ENCODE measurements around the gene STPG1.

The STPG1 gene

GRCh38 chr1:24438423-24438901, 24.9 kb upstream of the STPG1 start:
- TF ChIP-seq GATA2 (IDR thresholded peaks at IDR 0.05; ENCODE audit: low read depth, low read length): no peak
- TF ChIP-seq GATA3 (IDR thresholded peaks at IDR 0.05; ENCODE audit: low read depth, low read length): no peak

- TF ChIP-seq GATA2 (IDR thresholded peaks at IDR 0.05; ENCODE audit: low read depth, low read length) (no peak), GATA3 (IDR thresholded peaks at IDR 0.05; ENCODE audit: low read depth, low read length) (no peak)
Measured at GRCh38 chr1:24437631-24438396, 24.2 kb upstream of the STPG1 start.

DNA sequence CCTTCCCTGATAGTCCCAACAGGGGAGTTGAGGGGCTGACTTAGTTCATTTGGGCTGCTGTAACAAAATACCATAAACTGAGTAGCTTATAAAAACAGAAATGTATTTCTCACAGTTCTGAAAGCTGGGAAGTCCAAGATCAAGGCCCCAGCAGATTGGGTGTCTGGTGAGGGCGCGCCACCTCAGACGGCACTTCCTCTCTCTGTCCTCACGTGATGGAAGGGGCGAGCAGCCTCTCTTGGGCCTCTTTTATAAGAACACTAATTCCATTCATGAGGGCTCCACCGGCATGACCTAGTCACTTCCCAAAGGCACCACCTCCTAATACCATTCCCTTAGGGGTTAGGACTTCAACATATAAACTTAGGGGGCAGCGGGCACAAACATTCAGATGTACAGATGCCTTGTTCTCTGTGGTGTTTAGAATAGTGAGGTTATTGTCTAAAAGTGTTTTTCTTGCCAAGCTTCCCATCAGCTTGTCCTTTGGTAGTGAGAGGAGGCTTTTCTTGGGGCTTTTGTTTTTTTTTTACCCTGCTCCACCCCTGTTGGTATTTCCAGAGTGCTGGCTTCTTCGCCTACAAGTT, 22.3 kb upstream of the STPG1 start:
- TF ChIP-seq GATA2 (IDR thresholded peaks at IDR 0.05; ENCODE audit: low read depth, low read length) (no peak), GATA3 (IDR thresholded peaks at IDR 0.05; ENCODE audit: low read depth, low read length) (no peak)

DNA sequence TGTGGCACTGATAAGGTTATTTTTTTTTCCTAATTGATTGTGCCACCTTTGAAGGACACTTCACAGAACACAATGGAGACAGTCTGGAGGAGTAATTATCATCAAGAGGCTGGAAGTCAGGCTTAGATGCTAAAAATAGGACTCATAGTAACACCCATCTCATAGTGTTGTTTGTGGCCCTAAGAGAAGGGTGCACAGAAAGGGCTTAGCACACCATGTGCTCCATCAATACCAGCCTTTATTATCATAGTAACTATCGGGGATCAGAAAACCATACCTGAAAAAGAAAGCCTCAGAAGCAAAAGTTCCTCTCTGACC, 13.9 kb upstream of the STPG1 start:
- no peak for TF ChIP-seq GATA2 (IDR thresholded peaks at IDR 0.05; ENCODE audit: low read depth, low read length)
- no peak for TF ChIP-seq GATA3 (IDR thresholded peaks at IDR 0.05; ENCODE audit: low read depth, low read length)

- TF ChIP-seq GATA3 (IDR thresholded peaks at IDR 0.05; ENCODE audit: low read depth, low read length) (no peak), GATA2 (IDR thresholded peaks at IDR 0.05; ENCODE audit: low read depth, low read length) (no peak)
Measured at GRCh38 chr1:24426744-24427544, 13.4 kb upstream of the STPG1 start.

DNA sequence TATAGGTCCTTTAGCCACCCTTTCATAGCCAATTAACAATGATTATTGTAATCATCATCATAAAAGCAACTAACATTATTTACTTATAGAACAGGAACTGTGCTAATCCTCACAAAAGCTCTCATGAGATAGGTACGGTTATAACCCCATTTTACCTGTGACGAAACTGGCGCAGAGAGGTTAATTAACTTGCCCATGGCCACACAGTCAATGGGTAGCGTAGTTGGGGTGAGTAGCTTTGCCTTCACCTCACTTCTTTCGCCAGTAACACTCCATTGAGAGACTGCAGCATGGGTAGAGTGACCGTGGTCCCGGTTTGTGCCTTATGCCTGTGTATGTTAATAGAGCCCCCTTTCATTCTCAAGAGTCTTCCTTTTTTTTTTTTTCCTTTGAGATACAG, 12.3 kb upstream of the STPG1 start:
- TF ChIP-seq GATA2 (IDR thresholded peaks at IDR 0.05; ENCODE audit: low read depth, low read length) (no peak), GATA3 (IDR thresholded peaks at IDR 0.05; ENCODE audit: low read depth, low read length) (no peak)

DNA sequence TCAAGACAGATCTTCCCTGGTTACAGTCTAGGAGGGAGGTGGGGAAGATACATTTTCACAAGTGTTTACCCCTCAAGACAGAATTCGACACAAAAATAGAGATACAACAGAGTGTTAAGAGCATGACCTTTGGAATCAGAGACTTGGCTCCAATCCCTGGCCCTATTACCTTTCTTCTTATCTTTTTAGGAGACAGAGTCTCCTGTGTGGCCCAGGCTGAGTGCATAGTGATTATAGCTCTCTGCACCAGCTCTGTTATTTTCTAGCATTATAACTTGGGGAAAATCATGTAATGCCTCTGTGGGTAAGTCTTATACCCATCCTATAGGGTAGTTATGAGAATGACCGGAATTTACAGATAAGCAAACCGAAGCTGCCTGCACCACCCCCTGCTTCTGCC, 11.9 kb upstream of the STPG1 start:
- TF ChIP-seq GATA2 (IDR thresholded peaks at IDR 0.05; ENCODE audit: low read depth, low read length): no peak
- TF ChIP-seq GATA3 (IDR thresholded peaks at IDR 0.05; ENCODE audit: low read depth, low read length): no peak

- TF ChIP-seq GATA2 (IDR thresholded peaks at IDR 0.05; ENCODE audit: low read depth, low read length): no peak
- TF ChIP-seq GATA3 (IDR thresholded peaks at IDR 0.05; ENCODE audit: low read depth, low read length): no peak
Measured at GRCh38 chr1:24424990-24425389, 11.4 kb upstream of the STPG1 start.

GRCh38 chr1:24424207-24424606, 10.6 kb upstream of the STPG1 start:
- TF ChIP-seq GATA2 (IDR thresholded peaks at IDR 0.05; ENCODE audit: low read depth, low read length): no peak

- TF ChIP-seq GATA3 (IDR thresholded peaks at IDR 0.05; ENCODE audit: low read depth, low read length): no peak
- no peak for TF ChIP-seq GATA2 (IDR thresholded peaks at IDR 0.05; ENCODE audit: low read depth, low read length)
Measured at GRCh38 chr1:24421502-24421901, 7.9 kb upstream of the STPG1 start.

DNA sequence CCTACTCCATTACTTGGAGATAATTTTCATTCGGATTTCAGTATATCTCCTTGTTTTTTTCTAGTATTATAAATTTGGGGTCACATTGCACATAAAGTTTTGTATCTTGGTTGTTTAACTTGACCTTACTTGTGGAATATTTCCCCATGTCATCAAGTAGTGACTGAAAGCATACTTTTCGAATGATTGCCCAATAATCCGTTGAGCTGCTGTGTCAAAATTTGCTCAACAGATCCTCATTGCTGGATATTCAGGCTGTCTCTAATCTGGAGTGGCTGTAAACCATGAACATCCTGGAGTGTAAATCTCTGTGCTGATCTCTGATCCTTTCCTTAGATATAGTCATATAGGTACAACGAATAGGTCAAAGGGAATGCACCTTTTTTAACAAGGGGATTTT, 7.0 kb upstream of the STPG1 start:
- TF ChIP-seq GATA2 (IDR thresholded peaks at IDR 0.05; ENCODE audit: low read depth, low read length) (no peak), GATA3 (IDR thresholded peaks at IDR 0.05; ENCODE audit: low read depth, low read length) (no peak)

GRCh38 chr1:24418898-24419628, 5.5 kb upstream of the STPG1 start:
- no peak for TF ChIP-seq GATA2 (IDR thresholded peaks at IDR 0.05; ENCODE audit: low read depth, low read length)
- TF ChIP-seq GATA3 (IDR thresholded peaks at IDR 0.05; ENCODE audit: low read depth, low read length): no peak

DNA sequence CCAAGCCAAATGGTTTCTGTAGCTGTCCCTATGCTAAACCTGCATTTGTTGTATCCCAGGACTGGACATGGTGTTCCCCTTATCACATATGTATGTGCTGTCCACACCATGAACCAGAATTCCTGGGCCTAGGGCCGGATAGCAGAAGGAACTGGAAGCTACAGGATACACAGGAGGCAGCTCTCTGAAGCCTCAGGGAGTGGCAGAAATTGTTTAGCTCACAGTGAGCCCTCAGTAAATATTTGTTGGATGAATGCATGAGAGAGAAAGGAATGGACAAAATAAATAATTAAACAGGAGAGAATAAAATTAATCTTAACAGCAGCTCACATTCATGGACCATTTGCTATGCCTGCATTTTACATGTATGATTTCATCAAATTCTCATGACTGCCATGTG, 4.1 kb upstream of the STPG1 start:
- TF ChIP-seq GATA2 (IDR thresholded peaks at IDR 0.05; ENCODE audit: low read depth, low read length) (no peak), GATA3 (IDR thresholded peaks at IDR 0.05; ENCODE audit: low read depth, low read length) (no peak)
